IMR-90 (cell line): ENCODE results near the gene GRID1. TPM values are rescaled to one million over a fixed set of nuclear protein-coding genes. Genes with fewer than 3 reads are reported as not detected.

Experiments
- ATAC-seq: fragments of 200-7000 bp; cut with Tn5 transposase; 2 replicates; pipeline ENCODE4 v1.9.1; 2020; ENCODE audit warnings: low read depth, mild to moderate bottlenecking, moderate library complexity
- BruUV-seq: library from RNA; stranded (reverse); fragments of 400-500 nt; replicated peaks from 2 replicates; lab custom pipeline; 2021; lab: Mats Ljungman, UMichigan
- CTCF ChIA-PET: fragments of 300-600 bp; formaldehyde crosslinking; extraction: SDS; loops from one replicate; lab custom pipeline; 2021; ENCODE audit warnings: antibody characterized with exemption; lab: Yijun Ruan, JAX
- POLR2A ChIA-PET: fragments of 300-600 bp; sonication (Branson Sonifier 250); formaldehyde crosslinking; loops from one replicate; lab custom pipeline; 2022; ENCODE audit warnings: antibody characterized with exemption; ENCODE audit not compliant: unreplicated experiment; lab: Charles Lee
- DNase-seq: peaks from one replicate; pipeline ENCODE4 v3.0.0; 2013
- H2AFZ ChIP-seq: replicated peaks from 2 replicates; pipeline ENCODE3; 2013; ENCODE audit warnings: low read length, mild to moderate bottlenecking; ENCODE audit not compliant: poor library complexity
- H2AK5ac ChIP-seq: 2 replicates; pipeline ENCODE4 v1.6.1; 2013; ENCODE audit warnings: low read depth, low read length, inconsistent platforms
- H2AK9ac ChIP-seq: replicated peaks from 2 replicates; pipeline ENCODE3; 2013; ENCODE audit warnings: mild to moderate bottlenecking, low read depth, low read length, moderate library complexity; ENCODE audit not compliant: poor library complexity
- H2BK120ac ChIP-seq: 2 replicates; pipeline ENCODE4 v1.6.1; 2013; ENCODE audit warnings: low read depth, low read length, inconsistent platforms
- H2BK15ac ChIP-seq: 3 replicates; pipeline ENCODE4 v1.6.1; 2013; ENCODE audit warnings: low read depth, low read length, inconsistent platforms
- H2BK20ac ChIP-seq: 2 replicates; pipeline ENCODE4 v1.6.1; 2013; ENCODE audit warnings: low read depth, mild to moderate bottlenecking, inconsistent platforms, low read length, moderate library complexity
- H2BK5ac ChIP-seq: 2 replicates; pipeline ENCODE4 v1.6.1; 2013; ENCODE audit warnings: mild to moderate bottlenecking, low read depth, low read length, inconsistent platforms; ENCODE audit not compliant: poor library complexity, severe bottlenecking
- H3K14ac ChIP-seq: replicated peaks from 2 replicates; pipeline ENCODE4 v1.6.1; 2013; ENCODE audit warnings: low read depth, low read length, inconsistent platforms
- H3K18ac ChIP-seq: 2 replicates; pipeline ENCODE4 v1.6.1; 2013; ENCODE audit warnings: low read depth, low read length, control low read depth
- H3K23ac ChIP-seq: 2 replicates; pipeline ENCODE4 v1.6.1; 2013; ENCODE audit warnings: low read depth, low read length, inconsistent platforms
- H3K27ac ChIP-seq: 2 replicates; pipeline ENCODE4 v1.5.1; 2013; ENCODE audit warnings: mild to moderate bottlenecking, control low read depth, low read length; ENCODE audit not compliant: insufficient read depth
- H3K27me3 ChIP-seq: 2 replicates; pipeline ENCODE4 v1.6.1; 2013; ENCODE audit warnings: low read length; ENCODE audit not compliant: control insufficient read depth, insufficient read depth
- H3K36me3 ChIP-seq: 2 replicates; pipeline ENCODE4 v1.6.1; 2013; ENCODE audit warnings: low read length, mixed read lengths; ENCODE audit not compliant: control insufficient read depth, insufficient read depth
- H3K4ac ChIP-seq: 2 replicates; pipeline ENCODE4 v1.6.1; 2013; ENCODE audit warnings: low read depth, low read length, inconsistent platforms
- H3K4me1 ChIP-seq: 2 replicates; pipeline ENCODE4 v1.6.1; 2013; ENCODE audit warnings: low read length, mixed read lengths; ENCODE audit not compliant: control insufficient read depth, insufficient read depth
- H3K4me2 ChIP-seq: 2 replicates; pipeline ENCODE4 v1.6.1; 2013; ENCODE audit warnings: low read depth, mild to moderate bottlenecking, control low read depth, low read length, moderate library complexity
- H3K4me3 ChIP-seq: 2 replicates; pipeline ENCODE4 v1.5.1; 2013; ENCODE audit warnings: low read depth, mild to moderate bottlenecking, control low read depth, low read length, moderate library complexity; ENCODE audit not compliant: insufficient read depth
- H3K56ac ChIP-seq: 2 replicates; pipeline ENCODE4 v1.6.1; 2013; ENCODE audit warnings: low read length, inconsistent platforms; ENCODE audit not compliant: insufficient read depth; ENCODE audit errors: extremely low read depth
- H3K79me1 ChIP-seq, 2 experiments: 2 replicates each; pipeline ENCODE4 v1.6.1; 2013; ENCODE audit warnings: low read length in 2 of 2, inconsistent platforms in 1 of 2, low read depth in 1 of 2
- H3K9ac ChIP-seq: 2 replicates; pipeline ENCODE4 v1.6.1; 2013; ENCODE audit warnings: low read depth, low read length, control low read depth
- H3K9me1 ChIP-seq: 2 replicates; pipeline ENCODE4 v1.6.1; 2013; ENCODE audit warnings: low read length, inconsistent platforms; ENCODE audit not compliant: insufficient read depth
- H3K9me3 ChIP-seq: 2 replicates; pipeline ENCODE4 v1.6.1; 2013; ENCODE audit warnings: low read length; ENCODE audit not compliant: control insufficient read depth, insufficient read depth
- H4K20me1 ChIP-seq: 2 replicates; pipeline ENCODE4 v1.6.1; 2013; ENCODE audit warnings: low read length, inconsistent platforms; ENCODE audit not compliant: insufficient read depth
- H4K5ac ChIP-seq: 2 replicates; pipeline ENCODE4 v1.6.1; 2013; ENCODE audit warnings: mild to moderate bottlenecking, low read depth, low read length, control low read depth
- H4K8ac ChIP-seq, 2 experiments: 2 replicates each; pipeline ENCODE4 v1.6.1; 2013; ENCODE audit warnings: low read depth in 2 of 2, low read length in 2 of 2, control low read depth in 1 of 2, inconsistent platforms in 1 of 2
- H4K91ac ChIP-seq: 2 replicates; pipeline ENCODE4 v1.6.1; 2013; ENCODE audit warnings: low read depth, low read length, inconsistent platforms; ENCODE audit not compliant: insufficient read depth
- BHLHE40 ChIP-seq: fragments of 150-350 bp; IDR thresholded peaks from 2 replicates; pipeline ENCODE4 v1.6.1; 2016; ENCODE audit warnings: mild to moderate bottlenecking, low read depth, low read length
- CEBPB ChIP-seq: IDR thresholded peaks from 2 replicates; pipeline ENCODE4 v1.6.1; 2012; ENCODE audit warnings: low read depth, low read length, improper control_type of control experiment
- CHD1 ChIP-seq: IDR thresholded peaks from 2 replicates; pipeline ENCODE4 v1.6.1; 2012; ENCODE audit warnings: low read depth, low read length, improper control_type of control experiment
- FOS ChIP-seq: fragments of 150-350 bp; IDR thresholded peaks from 2 replicates; pipeline ENCODE4 v1.6.1; 2016; ENCODE audit warnings: low read depth, low read length
- MAFK ChIP-seq: IDR thresholded peaks from 2 replicates; pipeline ENCODE4 v1.6.1; 2012; ENCODE audit warnings: low read depth, low read length, improper control_type of control experiment
- MAZ ChIP-seq: IDR thresholded peaks from 2 replicates; pipeline ENCODE4 v1.6.1; 2012; ENCODE audit warnings: low read depth, mild to moderate bottlenecking, low read length, improper control_type of control experiment, moderate library complexity, borderline replicate concordance
- MXI1 ChIP-seq: IDR thresholded peaks from 2 replicates; pipeline ENCODE4 v1.6.1; 2012; ENCODE audit warnings: low read depth, mild to moderate bottlenecking, low read length, moderate library complexity, borderline replicate concordance
- NFE2L2 ChIP-seq: fragments of 150-350 bp; IDR thresholded peaks from 2 replicates; pipeline ENCODE4 v1.6.1; 2016; ENCODE audit warnings: low read depth, mild to moderate bottlenecking, low read length
- POLR2A ChIP-seq: IDR thresholded peaks from 2 replicates; pipeline ENCODE4 v1.6.1; 2012; ENCODE audit warnings: mild to moderate bottlenecking, low read depth, low read length
- RAD21 ChIP-seq: IDR thresholded peaks from 2 replicates; pipeline ENCODE4 v1.6.1; 2012; ENCODE audit warnings: low read length, improper control_type of control experiment
- RFX5 ChIP-seq: IDR thresholded peaks from 2 replicates; pipeline ENCODE4 v1.8.0; 2012; ENCODE audit warnings: low read depth, mild to moderate bottlenecking, low read length, moderate library complexity
- SMC3 ChIP-seq: fragments of 150-350 bp; IDR thresholded peaks from 2 replicates; pipeline ENCODE4 v1.6.1; 2016; ENCODE audit warnings: low read depth, mild to moderate bottlenecking, antibody characterized with exemption, low read length, moderate library complexity
- USF2 ChIP-seq: fragments of 150-350 bp; IDR thresholded peaks from 2 replicates; pipeline ENCODE4 v1.6.1; 2017; ENCODE audit warnings: mild to moderate bottlenecking, antibody characterized with exemption, low read length, low read depth
- WGBS, 2 experiments: methylation state at CpG; one replicate each; pipeline versions ENCODE4 v1.1.5 to v1.1.7; 2013; ENCODE audit warnings: missing lambda C conversion rate in 2 of 2; ENCODE audit not compliant: insufficient read length in 1 of 2; ENCODE audit errors: extremely low coverage in 2 of 2; 5-methylcytosine and 5-hydroxymethylcytosine counted together
- dilution Hi-C: fragments of 300-500 bp; cut with HindIII; formaldehyde crosslinking; loops from one replicate; pipeline ENCODE4 v1.14.3; 2018; ENCODE audit warnings: low sequenced_read_pairs; ENCODE audit not compliant: unreplicated experiment
- in situ Hi-C: fragments of 300-500 bp; cut with MboI; formaldehyde crosslinking; loops from 3 replicates; pipeline ENCODE4 v1.14.3; 2019; ENCODE audit warnings: low sequenced_read_pairs, inconsistent platforms, mixed read lengths
- intact Hi-C: fragments of 100-400 bp; cut with micrococcal nuclease; formaldehyde crosslinking; loops from 2 replicates; pipeline ENCODE4 v1.10.0; 2022
- polyA plus RNA-seq, 3 experiments: library from polyadenylated mRNA; depleted of rRNA; stranded (reverse); fragments of >200 nt; gene quantifications; 2 replicates each; pipeline ENCODE4 v1.2.3, GENCODE V29; 2012; ENCODE audit warnings: low replicate concordance in 1 of 3
- total RNA-seq: library from RNA; depleted of rRNA; stranded (reverse); fragments of >200 nt; gene quantifications from 2 replicates; pipeline ENCODE4 v1.2.3, GENCODE V29; 2012
- TF ChIP-seq, protein P1 (sequence below): conservative IDR thresholded peaks from 2 replicates; pipeline ENCODE4 v1.5.1; 2012; ENCODE audit warnings: mild to moderate bottlenecking, low read depth, low read length, improper control_type of control experiment
- TF ChIP-seq, protein P2 (sequence below): fragments of 150-350 bp; IDR thresholded peaks from 2 replicates; pipeline ENCODE4 v1.6.1; 2016; ENCODE audit warnings: low read depth, mild to moderate bottlenecking, low read length, moderate library complexity, borderline replicate concordance

Gene GRID1
- total and polyA plus RNA-seq, 2 of the 4 experiments (the other 2 are of a cell fraction) = not detected

GRCh38 chr10:86059892-86060291 lies 306.7 kb downstream of the GRID1 start:
- no peak overlapping the region for H3K23ac ChIP-seq
- no peak overlapping the region for H2BK20ac ChIP-seq
- no peaks in the 10 kb centered on the region for H3K9me1 ChIP-seq
- no peaks in the 10 kb centered on the region for H3K4me1 ChIP-seq
- no peak overlapping the region for H2AFZ ChIP-seq
- no peak overlapping the region for H3K56ac ChIP-seq
- ATAC-seq (no peak), DNase-seq (no peak)
- TF ChIP-seq NFE2L2 (no peak), CHD1 (no peak), BHLHE40 (no peak), MAFK (no peak), USF2 (no peak), FOS (no peak), CEBPB (no peak), RAD21 (no peak), RFX5 (no peak), MXI1 (no peak), POLR2A (no peak), SMC3 (no peak), MAZ (no peak)
- TF ChIP-seq, protein P1, sequence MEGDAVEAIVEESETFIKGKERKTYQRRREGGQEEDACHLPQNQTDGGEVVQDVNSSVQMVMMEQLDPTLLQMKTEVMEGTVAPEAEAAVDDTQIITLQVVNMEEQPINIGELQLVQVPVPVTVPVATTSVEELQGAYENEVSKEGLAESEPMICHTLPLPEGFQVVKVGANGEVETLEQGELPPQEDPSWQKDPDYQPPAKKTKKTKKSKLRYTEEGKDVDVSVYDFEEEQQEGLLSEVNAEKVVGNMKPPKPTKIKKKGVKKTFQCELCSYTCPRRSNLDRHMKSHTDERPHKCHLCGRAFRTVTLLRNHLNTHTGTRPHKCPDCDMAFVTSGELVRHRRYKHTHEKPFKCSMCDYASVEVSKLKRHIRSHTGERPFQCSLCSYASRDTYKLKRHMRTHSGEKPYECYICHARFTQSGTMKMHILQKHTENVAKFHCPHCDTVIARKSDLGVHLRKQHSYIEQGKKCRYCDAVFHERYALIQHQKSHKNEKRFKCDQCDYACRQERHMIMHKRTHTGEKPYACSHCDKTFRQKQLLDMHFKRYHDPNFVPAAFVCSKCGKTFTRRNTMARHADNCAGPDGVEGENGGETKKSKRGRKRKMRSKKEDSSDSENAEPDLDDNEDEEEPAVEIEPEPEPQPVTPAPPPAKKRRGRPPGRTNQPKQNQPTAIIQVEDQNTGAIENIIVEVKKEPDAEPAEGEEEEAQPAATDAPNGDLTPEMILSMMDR = no peak
- TF ChIP-seq, protein P2, sequence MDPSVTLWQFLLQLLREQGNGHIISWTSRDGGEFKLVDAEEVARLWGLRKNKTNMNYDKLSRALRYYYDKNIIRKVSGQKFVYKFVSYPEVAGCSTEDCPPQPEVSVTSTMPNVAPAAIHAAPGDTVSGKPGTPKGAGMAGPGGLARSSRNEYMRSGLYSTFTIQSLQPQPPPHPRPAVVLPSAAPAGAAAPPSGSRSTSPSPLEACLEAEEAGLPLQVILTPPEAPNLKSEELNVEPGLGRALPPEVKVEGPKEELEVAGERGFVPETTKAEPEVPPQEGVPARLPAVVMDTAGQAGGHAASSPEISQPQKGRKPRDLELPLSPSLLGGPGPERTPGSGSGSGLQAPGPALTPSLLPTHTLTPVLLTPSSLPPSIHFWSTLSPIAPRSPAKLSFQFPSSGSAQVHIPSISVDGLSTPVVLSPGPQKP = no peak
- no CpG with 5 or more reads among the region's 3 CpGs for WGBS, 2 experiments
- H3K14ac ChIP-seq = no peak overlapping the region
- no peaks in the 10 kb centered on the region for H3K36me3 ChIP-seq
- peaks cover 6% of the 10 kb centered on the region; the same call in 1 of the 2 replicates for H3K9me3 ChIP-seq
- no peak overlapping the region for H2BK5ac ChIP-seq
- ChIA-PET POLR2A (no interaction called here), CTCF (no interaction called here)
- H4K5ac ChIP-seq = no peak overlapping the region
- no peak overlapping the region for H2AK9ac ChIP-seq
- no peak overlapping the region for H3K27ac ChIP-seq
- no peak overlapping the region for H3K4me2 ChIP-seq
- in situ Hi-C loops = no loop called here
- H4K91ac ChIP-seq = no peak overlapping the region
- H3K18ac ChIP-seq = no peak overlapping the region
- BruUV-seq = no TSS peak
- H2BK120ac ChIP-seq = no peak overlapping the region
- H3K27me3 ChIP-seq = no peaks in the 10 kb centered on the region
- no peaks in the 10 kb centered on the region for H3K79me1 ChIP-seq
- no peak overlapping the region for H3K4me3 ChIP-seq
- no peaks in the 10 kb centered on the region for H4K20me1 ChIP-seq
- no peak overlapping the region for H4K8ac ChIP-seq
- no peak overlapping the region for H2BK15ac ChIP-seq
- H3K9ac ChIP-seq = no peak overlapping the region
- intact Hi-C loops = no loop called here
- H2AK5ac ChIP-seq = no peak overlapping the region
- no peak overlapping the region for H3K4ac ChIP-seq
- dilution Hi-C loops = no loop called here
